H1 (cell line): ENCODE data around the gene MYO7B. TPM values are rescaled to one million over a fixed set of nuclear protein-coding genes. Genes with fewer than 3 reads are reported as not detected.

Source experiments
- ATF2 ChIP-seq: IDR thresholded peaks from 2 replicates; pipeline ENCODE4 v1.6.1; 2012; ENCODE audit warnings: low read length, inconsistent platforms
- ATF3 ChIP-seq: IDR thresholded peaks from 2 replicates; pipeline ENCODE4 v1.6.1; 2011; ENCODE audit warnings: low read depth, mild to moderate bottlenecking, low read length; ENCODE audit not compliant: insufficient read depth
- polyA plus RNA-seq, 7 experiments: library from polyadenylated mRNA; depleted of rRNA in 3 of 7; stranded (reverse) in 5 of 7; unstranded in 2 of 7; fragments of >200 nt in 5 of 7; fragments of 200-250 nt in 2 of 7; gene quantifications; 1 replicate in 5 of 7; 2 replicates in 1 of 7; 4 replicates in 1 of 7; pipeline versions ENCODE4 v1.2.1 to v1.2.3, GENCODE V29; 2011 to 2013; ENCODE audit warnings: missing spikeins in 2 of 7, mixed read lengths in 2 of 7
- total RNA-seq: library from RNA; stranded (reverse); fragmentation: NEBNext Ultra II Directional; extraction: Animal tissue kit (Norgen Biotek cat#: 25700); gene quantifications from 2 replicates; pipeline ENCODE4 v1.2.1, GENCODE V29; 2021

The MYO7B gene
- total and polyA plus RNA-seq, 2 of the 8 experiments (the other 6 are each of a cell fraction or from before 2014, with no cell fraction given) = not detected

GRCh38 chr2:127645395-127646291, 110.2 kb downstream of the MYO7B start, which contains the start of gene GPR17 (continued):
- TF ChIP-seq ATF3 (no peak), ATF2 (no peak)
